NT2/D1 (cell line): ENCODE data around the gene QSOX2.

Experiments used
- DNase-seq: peaks from one replicate; pipeline ENCODE4 v3.0.0-alpha.2; 2011; ENCODE audit warnings: low read depth, low spot score
- H3K27me3 ChIP-seq: 2 replicates; pipeline ENCODE4 v1.6.0; 2011; ENCODE audit warnings: mild to moderate bottlenecking; ENCODE audit not compliant: insufficient read length, insufficient read depth
- H3K36me3 ChIP-seq: 2 replicates; pipeline ENCODE4 v1.6.1; 2011; ENCODE audit warnings: mild to moderate bottlenecking, low read length, mixed read lengths; ENCODE audit not compliant: insufficient read depth, insufficient read length
- H3K4me1 ChIP-seq: 2 replicates; pipeline ENCODE4 v1.5.1; 2011; ENCODE audit not compliant: insufficient read depth, insufficient read length
- H3K4me3 ChIP-seq: 2 replicates; pipeline ENCODE4 v1.5.1; 2011; ENCODE audit warnings: low read depth; ENCODE audit not compliant: insufficient read length
- H3K9ac ChIP-seq: 2 replicates; pipeline ENCODE4 v1.6.0; 2011; ENCODE audit warnings: low read depth; ENCODE audit not compliant: insufficient read length
- H3K9me3 ChIP-seq: 2 replicates; pipeline ENCODE4 v1.5.1; 2011; ENCODE audit warnings: mild to moderate bottlenecking, low read length; ENCODE audit not compliant: insufficient read depth
- SUZ12 ChIP-seq: IDR thresholded peaks from 2 replicates; pipeline ENCODE4 v1.6.1; 2011; ENCODE audit not compliant: insufficient read length, insufficient read depth; ENCODE audit errors: extremely low read depth
- YY1 ChIP-seq: IDR thresholded peaks from 2 replicates; pipeline ENCODE4 v1.6.1; 2011; ENCODE audit not compliant: insufficient read length, insufficient read depth
- ZNF274 ChIP-seq: IDR thresholded peaks from 2 replicates; pipeline ENCODE4 v1.6.1; 2011; ENCODE audit warnings: mild to moderate bottlenecking, low read depth, low read length

QSOX2 gene

GRCh38 chr9:136247551-136247916 lies 1.9 kb upstream of the QSOX2 start:
- TF ChIP-seq ZNF274 (no peak), SUZ12 (no peak)
- Histone ChIP-seq H3K9me3 (no peaks in the 10 kb centered on the region), H3K4me3 (no peak overlapping the region), H3K36me3 (peaks cover 3% of the 10 kb centered on the region), H3K4me1 (peaks cover 31% of the 10 kb centered on the region), H3K27me3 (peaks cover 4% of the 10 kb centered on the region), H3K9ac (no peak overlapping the region)
- DNase-seq: no peak

- Histone ChIP-seq H3K27me3 (peaks cover 4% of the 10 kb centered on the region), H3K9me3 (no peaks in the 10 kb centered on the region), H3K4me1 (peaks cover 36% of the 10 kb centered on the region), H3K9ac (no peak overlapping the region), H3K36me3 (peaks cover 8% of the 10 kb centered on the region), H3K4me3 (no peak overlapping the region)
- DNase-seq: no peak
- TF ChIP-seq ZNF274 (no peak), SUZ12 (no peak), YY1 (no peak)
Observed at GRCh38 chr9:136246849-136247550, 1.4 kb upstream of the QSOX2 start.

DNA sequence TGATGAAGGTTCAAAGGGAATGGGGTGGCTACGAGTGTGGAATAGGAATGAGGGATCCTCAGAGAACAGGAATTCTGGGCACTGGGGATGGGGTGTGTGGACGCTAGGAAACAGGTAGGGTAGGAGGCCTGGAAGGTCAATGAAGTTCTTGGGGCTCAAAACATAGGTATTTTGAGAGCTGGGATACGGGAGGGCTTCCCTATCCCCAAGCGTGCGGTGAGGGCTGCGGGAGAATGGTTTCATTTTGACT lies 718 bp downstream of the QSOX2 start:
- H3K9me3 ChIP-seq: no peaks in the 10 kb centered on the region
- no peak for DNase-seq
- H3K36me3 ChIP-seq: peaks cover 24% of the 10 kb centered on the region
- TF ChIP-seq YY1 (no peak), ZNF274 (no peak), SUZ12 (no peak)
- peaks cover 4% of the 10 kb centered on the region for H3K27me3 ChIP-seq
- H3K4me1 ChIP-seq: peaks cover 44% of the 10 kb centered on the region
- H3K9ac ChIP-seq: peak overlapping the region; percentile 86
- peak overlapping the region; percentile 88 for H3K4me3 ChIP-seq

DNA sequence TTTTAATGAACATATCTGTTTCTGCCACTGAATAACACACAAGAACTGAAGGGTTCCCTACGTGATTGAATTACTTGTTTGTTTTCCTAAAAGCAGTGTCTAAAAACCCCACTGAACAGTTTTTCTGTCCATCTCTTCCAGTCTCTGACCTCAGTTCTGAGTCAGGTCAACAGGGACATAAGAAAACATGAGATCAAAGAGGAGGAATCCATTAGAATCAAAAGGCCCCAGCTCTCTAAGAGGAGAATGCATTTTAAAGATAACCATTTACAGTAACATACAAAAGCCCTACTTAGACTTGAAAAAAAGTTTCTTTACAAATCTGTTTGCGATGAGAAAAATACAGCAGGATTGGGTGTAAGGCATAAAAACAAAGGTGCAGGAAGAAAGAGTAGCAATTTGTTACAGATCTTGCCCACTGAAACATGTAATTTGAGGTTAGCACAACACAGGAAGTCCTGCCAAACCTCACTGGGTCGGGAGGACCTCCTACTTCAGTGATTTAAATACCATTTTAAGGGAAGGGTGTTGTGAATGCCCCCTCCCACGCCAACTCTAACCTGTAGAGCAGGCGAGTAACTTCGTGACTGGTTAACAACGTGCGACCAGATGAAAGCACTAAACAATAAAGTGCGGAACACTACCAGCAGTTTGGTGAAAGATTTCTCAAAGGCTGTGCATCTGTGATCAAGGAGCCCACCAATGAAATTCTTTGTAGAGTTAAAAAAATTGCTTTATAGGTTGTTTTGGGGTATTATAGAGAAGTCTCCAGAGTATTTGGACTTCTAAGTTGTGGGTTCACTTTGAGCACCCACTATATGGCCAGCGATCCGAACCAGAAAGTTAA lies 1.3 kb downstream of the QSOX2 start:
- DNase-seq: no peak

GRCh38 chr9:136243631-136244030 lies 2.0 kb downstream of the QSOX2 start:
- Histone ChIP-seq H3K36me3 (peaks cover 24% of the 10 kb centered on the region), H3K27me3 (peaks cover 4% of the 10 kb centered on the region), H3K9me3 (no peaks in the 10 kb centered on the region), H3K4me3 (no peak overlapping the region), H3K4me1 (peaks cover 42% of the 10 kb centered on the region), H3K9ac (peak overlapping the region; percentile 22)
- DNase-seq: no peak
- no peak for TF ChIP-seq YY1
- no peak for TF ChIP-seq SUZ12
- no peak for TF ChIP-seq ZNF274

More for the DNA sequence above, 1.3 kb downstream of the QSOX2 start:
- TF ChIP-seq ZNF274 (no peak), SUZ12 (no peak), YY1 (no peak)
- H3K36me3 ChIP-seq: peaks cover 24% of the 10 kb centered on the region
- peak overlapping the region; percentile 86 for H3K9ac ChIP-seq
- H3K9me3 ChIP-seq: no peaks in the 10 kb centered on the region
- peak overlapping the region; percentile 88 for H3K4me3 ChIP-seq
- H3K27me3 ChIP-seq: peaks cover 4% of the 10 kb centered on the region
- H3K4me1 ChIP-seq: peaks cover 44% of the 10 kb centered on the region

- peak; percentile 18 for DNase-seq
- Histone ChIP-seq H3K9ac (peak overlapping the region; percentile 22), H3K4me1 (peaks cover 36% of the 10 kb centered on the region), H3K9me3 (no peaks in the 10 kb centered on the region), H3K27me3 (peaks cover 4% of the 10 kb centered on the region), H3K4me3 (no peak overlapping the region), H3K36me3 (peaks cover 24% of the 10 kb centered on the region)
- TF ChIP-seq SUZ12 (no peak), ZNF274 (no peak), YY1 (no peak)
Observed at GRCh38 chr9:136242918-136243525, 2.6 kb downstream of the QSOX2 start.

DNA sequence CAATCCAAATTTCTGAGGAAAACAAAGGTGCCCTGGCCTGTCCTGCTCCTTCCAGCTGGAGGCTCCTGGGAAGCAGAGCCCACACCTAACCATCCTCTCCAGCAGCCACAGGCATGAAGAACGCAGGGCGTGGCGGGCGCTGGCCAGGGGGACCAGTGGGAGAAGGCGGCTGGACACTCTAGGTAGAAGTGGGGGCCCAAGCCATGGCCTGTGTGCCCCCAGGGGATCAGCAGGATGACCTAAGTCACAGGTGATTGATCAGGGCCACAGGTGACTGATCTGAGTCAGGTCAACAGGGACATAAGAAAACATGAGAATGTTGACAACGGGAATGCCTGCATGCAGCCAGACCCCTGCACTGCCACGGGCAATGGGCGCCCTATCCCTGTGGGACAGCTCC lies 3.4 kb downstream of the QSOX2 start:
- H3K9me3 ChIP-seq: no peaks in the 10 kb centered on the region
- H3K27me3 ChIP-seq: peaks cover 4% of the 10 kb centered on the region
- H3K36me3 ChIP-seq: peaks cover 27% of the 10 kb centered on the region
- DNase-seq: no peak
- TF ChIP-seq YY1: no peak
- TF ChIP-seq ZNF274: no peak
- no peak for TF ChIP-seq SUZ12
- no peak overlapping the region for H3K4me3 ChIP-seq
- H3K9ac ChIP-seq: peak overlapping the region; percentile 21
- peaks cover 29% of the 10 kb centered on the region for H3K4me1 ChIP-seq
